HG02759 (cell line): ENCODE results near the gene AARSD1.
"Not testable (repeated sequence)": the region's sequence is repeated elsewhere in the genome, so short reads cannot be mapped to it uniquely, and the experiment has no call there.

ENCODE experiments used
- ATAC-seq: cut with Tn5 transposase; IDR thresholded peaks from one replicate; pipeline ENCODE4 v1.9.1; 2021; ENCODE audit warnings: mild to moderate bottlenecking, moderate library complexity; ENCODE audit not compliant: unreplicated experiment

Gene AARSD1

DNA sequence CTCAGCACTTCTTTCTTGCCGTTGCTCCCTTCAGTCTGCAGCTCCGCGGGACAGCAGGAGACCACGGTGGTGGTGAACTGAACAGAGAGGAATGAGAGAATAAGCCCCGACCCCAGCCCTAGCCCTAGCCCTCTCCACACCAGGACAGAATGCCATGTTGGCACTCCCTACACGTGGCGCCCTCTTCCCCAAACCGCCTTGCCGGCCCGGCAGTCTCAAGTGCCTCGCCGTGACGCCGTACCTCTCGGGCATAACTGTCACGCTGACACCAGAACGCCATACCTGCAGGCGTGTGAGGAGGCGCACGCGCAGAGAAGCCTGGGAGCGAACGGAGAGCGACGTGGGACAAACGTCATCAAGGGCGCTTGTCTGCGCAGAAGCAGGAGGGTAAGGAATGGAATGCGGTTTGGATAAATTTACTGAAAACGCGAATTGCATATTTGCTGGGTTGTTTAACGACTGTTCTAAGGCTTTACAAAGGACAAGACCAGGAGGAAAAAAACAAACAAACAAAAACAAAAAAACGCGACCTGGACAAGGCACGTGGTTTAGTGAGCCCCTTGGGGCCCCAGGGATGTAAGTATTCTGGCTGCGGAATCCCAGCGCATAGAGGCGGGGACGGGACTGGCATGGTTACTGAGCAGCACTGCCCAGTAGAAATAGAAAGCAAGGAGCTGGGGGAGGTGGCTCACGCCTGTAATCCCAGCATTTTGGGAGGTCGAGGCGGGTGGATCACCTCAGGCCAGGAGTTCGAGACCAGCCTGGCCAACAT lies at the start of gene AARSD1:
Gene AARSD1 (minus strand): TSS at position 294 of the 772 bp plus-strand sequence. CDS start 14 bp downstream, at position 280.
- peak; percentile 92 for ATAC-seq

DNA sequence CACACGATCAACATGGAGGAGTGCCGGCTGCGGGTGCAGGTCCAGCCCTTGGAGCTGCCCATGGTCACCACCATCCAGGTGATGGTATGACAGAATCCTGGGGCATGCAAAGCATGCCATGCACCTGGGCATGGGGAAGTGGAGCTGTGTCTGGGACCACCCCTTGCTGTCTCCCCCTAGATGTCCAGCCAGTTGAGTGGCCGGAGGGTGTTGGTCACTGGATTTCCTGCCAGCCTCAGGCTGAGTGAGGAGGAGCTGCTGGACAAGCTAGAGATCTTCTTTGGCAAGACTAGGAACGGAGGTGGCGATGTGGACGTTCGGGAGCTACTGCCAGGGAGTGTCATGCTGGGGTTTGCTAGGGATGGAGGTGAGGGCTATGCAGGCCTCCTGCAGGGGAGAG lies 49.0 kb upstream of the AARSD1 start:
- no peak for ATAC-seq

- ATAC-seq = no peak
These were observed 47.6 kb upstream of the AARSD1 start for GRCh38 chr17:43011728-43012472.

DNA sequence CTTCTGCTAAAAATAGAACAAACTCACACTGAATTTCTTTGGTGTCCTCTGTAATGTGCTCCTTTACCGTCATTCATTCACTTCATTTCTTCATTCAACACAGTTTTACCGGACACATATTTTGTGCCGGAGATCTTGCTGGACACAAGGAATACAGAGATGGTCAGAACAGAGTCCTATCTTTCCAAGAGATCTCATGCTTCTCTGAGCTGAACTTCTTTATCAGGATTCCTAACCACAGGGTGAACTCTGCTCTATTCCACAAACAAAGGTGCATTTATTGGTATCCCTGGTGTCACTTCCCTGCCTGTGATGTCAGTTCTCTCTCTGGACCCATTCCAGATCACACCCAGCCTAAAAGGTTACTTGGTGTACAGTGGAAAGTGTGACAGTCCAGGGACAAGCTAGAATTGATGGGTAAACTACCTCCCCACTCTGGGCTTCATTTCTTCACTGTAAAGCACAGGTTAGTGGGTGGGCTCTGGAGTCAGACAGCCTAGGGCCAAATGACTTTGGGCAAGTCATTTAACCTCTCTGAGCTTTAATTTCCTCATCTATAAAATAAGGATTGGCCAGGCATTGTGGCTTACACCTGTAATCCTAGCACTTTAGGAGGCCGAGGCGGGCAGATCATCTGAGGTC lies 46.5 kb upstream of the AARSD1 start:
- ATAC-seq = no peak

GRCh38 chr17:43006639-43007551 lies 42.6 kb upstream of the AARSD1 start, which contains the start of gene IFI35:
Gene IFI35, plus strand, starts transcription at chr17:43006784. Its CDS starts 164 bp downstream, at chr17:43006948.
- peak; percentile 85 for ATAC-seq

DNA sequence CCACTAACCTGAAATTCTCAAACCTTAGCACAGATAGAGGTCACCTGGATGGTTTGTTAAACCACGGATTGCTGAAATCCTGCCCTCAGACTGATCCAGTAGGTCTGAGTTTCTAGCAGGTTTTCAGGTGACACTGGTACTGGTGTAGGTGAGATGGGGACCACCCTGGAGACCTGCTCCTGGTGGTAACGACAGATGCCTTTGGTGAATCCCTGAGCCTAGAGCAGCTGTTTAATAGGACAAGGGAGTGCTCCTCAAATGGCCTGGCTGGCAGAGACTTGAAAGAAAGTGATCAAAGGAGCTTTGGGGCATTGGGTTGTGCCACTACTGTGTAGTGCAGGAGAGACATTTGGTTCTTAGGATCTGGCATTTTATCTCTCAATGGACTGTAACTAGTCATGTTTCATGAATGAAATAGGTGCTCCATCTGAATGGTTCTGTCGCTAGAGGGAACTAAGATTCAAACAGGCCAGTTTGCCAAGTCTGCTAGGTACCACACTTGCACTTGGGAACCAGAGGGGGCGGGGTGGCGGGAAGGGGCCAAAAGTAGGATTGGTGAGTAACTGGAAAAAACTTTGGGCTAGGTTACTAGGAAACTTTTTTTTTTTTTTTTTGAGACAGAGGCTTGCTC lies 39.4 kb upstream of the AARSD1 start:
- ATAC-seq = no peak

DNA sequence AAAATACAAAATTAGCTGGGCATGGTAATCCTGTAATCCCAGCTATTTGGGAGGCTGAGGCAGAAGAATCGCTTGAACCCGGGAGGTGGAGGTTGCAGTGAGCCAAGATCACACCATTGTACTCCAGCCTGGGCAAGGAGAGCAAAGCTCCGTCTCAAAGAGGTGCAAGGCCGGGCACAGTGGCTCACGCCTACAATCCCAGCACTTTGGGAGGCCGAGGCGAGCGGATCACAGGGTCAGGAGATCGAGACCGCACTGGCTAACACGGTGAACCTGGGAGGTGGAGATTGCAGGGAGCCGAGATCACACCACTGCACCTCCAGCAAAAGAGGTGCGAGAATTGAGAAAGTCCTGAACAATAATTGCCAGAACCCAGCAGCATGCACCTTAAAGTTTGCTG lies 36.6 kb upstream of the AARSD1 start:
- not testable (repeated sequence) for ATAC-seq

DNA sequence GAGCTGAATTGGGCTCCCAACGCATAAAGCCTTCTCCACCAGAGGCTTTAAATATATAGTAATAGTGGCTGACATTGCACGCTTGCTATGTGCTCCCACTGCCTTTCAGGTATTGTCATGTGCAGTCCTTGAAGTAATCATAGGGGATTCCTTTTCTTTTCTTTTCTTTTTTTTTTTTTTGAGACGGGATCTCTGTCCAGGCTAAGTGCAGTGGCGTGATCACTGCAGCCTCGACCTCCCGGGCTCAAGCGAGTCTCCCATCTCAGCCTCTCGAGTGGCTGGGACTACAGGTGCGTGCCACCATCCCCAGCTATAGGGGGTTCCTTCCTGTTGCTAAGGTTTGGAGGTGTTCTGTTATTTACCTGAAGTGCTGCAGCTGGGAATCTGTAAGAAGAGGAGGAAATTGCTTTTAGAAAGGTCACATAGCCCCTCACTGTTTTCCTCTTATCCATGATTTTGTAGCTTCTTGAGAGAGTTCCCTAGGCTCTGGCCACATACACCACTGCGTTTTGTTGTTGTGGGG lies 34.8 kb upstream of the AARSD1 start:
- ATAC-seq = no peak

- ATAC-seq = peak; percentile 95
These were observed 34.0 kb upstream of the AARSD1 start, which contains the start of gene RPL27 for GRCh38 chr17:42997984-42998938. Gene RPL27, plus strand, starts transcription at chr17:42998419. Its CDS starts 332 bp downstream, at chr17:42998751.

- ATAC-seq = no peak
These were observed 33.2 kb upstream of the AARSD1 start for GRCh38 chr17:42997390-42997983.

GRCh38 chr17:42993913-42994312 lies 29.7 kb upstream of the AARSD1 start:
- not testable (repeated sequence) for ATAC-seq

- ATAC-seq = no peak
These were observed 28.6 kb upstream of the AARSD1 start for GRCh38 chr17:42992872-42993271.

- no peak for ATAC-seq
These were observed 27.2 kb upstream of the AARSD1 start for GRCh38 chr17:42991471-42991870.

DNA sequence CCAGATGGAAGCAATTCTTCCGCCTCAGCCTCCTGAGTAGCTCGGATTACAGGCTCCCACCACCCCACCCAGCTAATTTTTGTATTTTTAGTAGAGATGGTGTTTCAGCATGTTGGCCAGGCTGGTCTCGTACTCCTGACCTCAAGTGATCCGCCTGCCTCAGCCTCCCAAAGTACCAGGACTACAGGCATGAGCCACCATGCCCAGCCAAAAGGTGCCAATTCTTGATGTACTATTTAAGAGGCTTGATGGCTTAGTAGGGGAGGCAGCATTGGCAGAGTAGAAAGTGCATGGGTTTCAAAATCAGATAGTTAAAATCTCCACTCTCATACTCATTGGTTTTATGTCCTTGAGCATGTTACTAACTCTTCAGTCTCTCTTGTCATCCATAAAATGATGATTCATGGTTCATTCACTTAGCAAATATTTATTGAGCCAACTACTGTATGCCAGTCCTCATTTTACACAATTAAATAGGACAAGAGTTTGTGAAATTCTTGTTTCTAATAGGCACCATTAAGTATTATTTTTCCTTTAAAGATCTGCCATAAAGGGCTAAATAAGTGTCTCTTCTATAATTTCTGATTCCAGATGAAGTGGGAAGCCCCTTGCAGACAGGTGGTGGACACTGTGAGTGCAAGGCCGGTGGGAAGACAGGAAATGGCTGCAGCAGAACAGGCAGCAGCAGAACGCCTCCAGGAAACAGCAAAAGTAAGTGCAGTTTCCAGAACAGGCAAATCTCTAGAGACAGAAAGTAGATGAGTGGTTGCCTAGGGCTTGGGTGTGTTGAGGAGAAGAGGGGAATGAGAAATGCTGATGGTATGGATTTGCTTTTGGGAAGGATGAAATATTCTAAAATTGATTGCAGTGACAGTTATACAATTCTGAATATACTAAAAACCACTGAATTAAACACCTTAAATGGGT lies 25.7 kb upstream of the AARSD1 start:
- no peak for ATAC-seq

GRCh38 chr17:42989141-42989540 lies 24.9 kb upstream of the AARSD1 start:
- no peak for ATAC-seq

GRCh38 chr17:42985225-42985624 lies 21.0 kb upstream of the AARSD1 start:
- peak; percentile 37 for ATAC-seq

GRCh38 chr17:42982266-42982665 lies 18.0 kb upstream of the AARSD1 start:
- ATAC-seq = no peak
